Measurements from ENCODE around the gene IKZF4.
"Not testable (repeated sequence)": the region's sequence is repeated elsewhere in the genome, so short reads cannot be mapped to it uniquely, and the experiment has no call there.

IKZF4 gene

GRCh38 chr12:56020423-56021184, at the start of gene IKZF4:
Gene IKZF4 (plus strand): TSS chr12:56021043. CDS start chr12:56021494, 451 bp downstream.
- peak within 1 kb of the TSS; percentile 0 to 53 for H3K27ac ChIP-seq (ENCODE audit: low read depth in 2 of 2, low read length in 2 of 2)
- H3K36me3 ChIP-seq (ENCODE audit: control insufficient read depth in 2 of 2, insufficient read depth in 2 of 2, low read length in 2 of 2), result peaks cover 0 to 5% of the 10 kb centered on the region in 2 donors
- no peaks in the 10 kb centered on the region for H3K9me3 ChIP-seq (ENCODE audit: control insufficient read depth in 2 of 2, low read length in 2 of 2)
- H3K27me3 ChIP-seq (ENCODE audit: control insufficient read depth in 2 of 2, insufficient read depth in 2 of 2, low read length in 2 of 2), result no peaks in the 10 kb centered on the region
- H3K4me3 ChIP-seq (ENCODE audit: low read length in 2 of 2), result peak within 1 kb of the TSS; percentile 5 to 51
- peak within 1 kb of the TSS in 1 of 2 donors; percentile 10 for H3K9ac ChIP-seq (ENCODE audit: low read depth in 1 of 2, low read length in 2 of 2)
- H3K4me1 ChIP-seq (ENCODE audit: control insufficient read depth in 2 of 2, insufficient read depth in 2 of 2, low read length in 2 of 2), result no peaks in the 10 kb centered on the region

GRCh38 chr12:55972042-55972441, 48.8 kb upstream of the IKZF4 start:
- Histone ChIP-seq H3K9ac (ENCODE audit: low read depth in 1 of 2, low read length in 2 of 2) (peak overlapping the region in 1 of 2 donors; percentile 95), H3K4me1 (ENCODE audit: control insufficient read depth in 2 of 2, insufficient read depth in 2 of 2, low read length in 2 of 2) (peaks cover 27 to 38% of the 10 kb centered on the region in 2 donors), H3K36me3 (ENCODE audit: control insufficient read depth in 2 of 2, insufficient read depth in 2 of 2, low read length in 2 of 2) (no peaks in the 10 kb centered on the region), H3K27me3 (ENCODE audit: control insufficient read depth in 2 of 2, insufficient read depth in 2 of 2, low read length in 2 of 2) (no peaks in the 10 kb centered on the region), H3K9me3 (ENCODE audit: control insufficient read depth in 2 of 2, low read length in 2 of 2) (no peaks in the 10 kb centered on the region), H3K4me3 (ENCODE audit: low read length in 2 of 2) (no peak overlapping the region), H3K27ac (ENCODE audit: low read depth in 2 of 2, low read length in 2 of 2) (peak overlapping the region in 1 of 2 donors; percentile 97)

- peaks cover 25 to 38% of the 10 kb centered on the region in 2 donors for H3K4me1 ChIP-seq (ENCODE audit: control insufficient read depth in 2 of 2, insufficient read depth in 2 of 2, low read length in 2 of 2)
- H3K4me3 ChIP-seq (ENCODE audit: low read length in 2 of 2), result peak overlapping the region; percentile 78 to 88
- no peaks in the 10 kb centered on the region for H3K27me3 ChIP-seq (ENCODE audit: control insufficient read depth in 2 of 2, insufficient read depth in 2 of 2, low read length in 2 of 2)
- no peaks in the 10 kb centered on the region for H3K36me3 ChIP-seq (ENCODE audit: control insufficient read depth in 2 of 2, insufficient read depth in 2 of 2, low read length in 2 of 2)
- no peaks in the 10 kb centered on the region for H3K9me3 ChIP-seq (ENCODE audit: control insufficient read depth in 2 of 2, low read length in 2 of 2)
- H3K27ac ChIP-seq (ENCODE audit: low read depth in 2 of 2, low read length in 2 of 2), result peak overlapping the region; percentile 94 to 97
- peak overlapping the region; percentile 78 to 95 for H3K9ac ChIP-seq (ENCODE audit: low read depth in 1 of 2, low read length in 2 of 2)
Measured at GRCh38 chr12:55972456-55972855, 48.4 kb upstream of the IKZF4 start.

- H3K4me1 ChIP-seq (ENCODE audit: control insufficient read depth in 2 of 2, insufficient read depth in 2 of 2, low read length in 2 of 2), result peaks cover 25 to 38% of the 10 kb centered on the region in 2 donors
- peak overlapping the region; percentile 78 to 88 for H3K4me3 ChIP-seq (ENCODE audit: low read length in 2 of 2)
- no peaks in the 10 kb centered on the region for H3K36me3 ChIP-seq (ENCODE audit: control insufficient read depth in 2 of 2, insufficient read depth in 2 of 2, low read length in 2 of 2)
- no peaks in the 10 kb centered on the region for H3K27me3 ChIP-seq (ENCODE audit: control insufficient read depth in 2 of 2, insufficient read depth in 2 of 2, low read length in 2 of 2)
- peak overlapping the region; percentile 94 to 97 for H3K27ac ChIP-seq (ENCODE audit: low read depth in 2 of 2, low read length in 2 of 2)
- peak overlapping the region; percentile 78 to 95 for H3K9ac ChIP-seq (ENCODE audit: low read depth in 1 of 2, low read length in 2 of 2)
- no peaks in the 10 kb centered on the region for H3K9me3 ChIP-seq (ENCODE audit: control insufficient read depth in 2 of 2, low read length in 2 of 2)
Measured at GRCh38 chr12:55972911-55973598, 47.8 kb upstream of the IKZF4 start.

GRCh38 chr12:55973599-55974307, 47.1 kb upstream of the IKZF4 start, which contains the start of gene RAB5B:
Gene RAB5B (plus strand): TSS chr12:55974078. CDS start chr12:55986961, 12,883 bp downstream.
- peak within 1 kb of the TSS; percentile 95 to 97 for H3K27ac ChIP-seq (ENCODE audit: low read depth in 2 of 2, low read length in 2 of 2)
- peak within 1 kb of the TSS; percentile 96 to 100 for H3K9ac ChIP-seq (ENCODE audit: low read depth in 1 of 2, low read length in 2 of 2)
- no peaks in the 10 kb centered on the region for H3K9me3 ChIP-seq (ENCODE audit: control insufficient read depth in 2 of 2, low read length in 2 of 2)
- no peaks in the 10 kb centered on the region for H3K36me3 ChIP-seq (ENCODE audit: control insufficient read depth in 2 of 2, insufficient read depth in 2 of 2, low read length in 2 of 2)
- peak within 1 kb of the TSS; percentile 88 to 99 for H3K4me3 ChIP-seq (ENCODE audit: low read length in 2 of 2)
- H3K4me1 ChIP-seq (ENCODE audit: control insufficient read depth in 2 of 2, insufficient read depth in 2 of 2, low read length in 2 of 2), result peaks cover 25 to 38% of the 10 kb centered on the region in 2 donors
- no peaks in the 10 kb centered on the region for H3K27me3 ChIP-seq (ENCODE audit: control insufficient read depth in 2 of 2, insufficient read depth in 2 of 2, low read length in 2 of 2)

- peaks cover 0 to 3% of the 10 kb centered on the region in 2 donors for H3K36me3 ChIP-seq (ENCODE audit: control insufficient read depth in 2 of 2, insufficient read depth in 2 of 2, low read length in 2 of 2)
- peak overlapping the region; percentile 96 to 100 for H3K9ac ChIP-seq (ENCODE audit: low read depth in 1 of 2, low read length in 2 of 2)
- peaks cover 25 to 38% of the 10 kb centered on the region in 2 donors for H3K4me1 ChIP-seq (ENCODE audit: control insufficient read depth in 2 of 2, insufficient read depth in 2 of 2, low read length in 2 of 2)
- H3K9me3 ChIP-seq (ENCODE audit: control insufficient read depth in 2 of 2, low read length in 2 of 2), result no peaks in the 10 kb centered on the region
- H3K27me3 ChIP-seq (ENCODE audit: control insufficient read depth in 2 of 2, insufficient read depth in 2 of 2, low read length in 2 of 2), result no peaks in the 10 kb centered on the region
- H3K27ac ChIP-seq (ENCODE audit: low read depth in 2 of 2, low read length in 2 of 2), result peak overlapping the region; percentile 95 to 96
- peak overlapping the region; percentile 86 to 99 for H3K4me3 ChIP-seq (ENCODE audit: low read length in 2 of 2)
Measured at GRCh38 chr12:55974308-55974730, 46.5 kb upstream of the IKZF4 start.

- peaks cover 3 to 8% of the 10 kb centered on the region in 2 donors for H3K36me3 ChIP-seq (ENCODE audit: control insufficient read depth in 2 of 2, insufficient read depth in 2 of 2, low read length in 2 of 2)
- no peaks in the 10 kb centered on the region for H3K27me3 ChIP-seq (ENCODE audit: control insufficient read depth in 2 of 2, insufficient read depth in 2 of 2, low read length in 2 of 2)
- peaks cover 18 to 29% of the 10 kb centered on the region in 2 donors for H3K4me1 ChIP-seq (ENCODE audit: control insufficient read depth in 2 of 2, insufficient read depth in 2 of 2, low read length in 2 of 2)
- H3K27ac ChIP-seq (ENCODE audit: low read depth in 2 of 2, low read length in 2 of 2), result no peak overlapping the region
- H3K4me3 ChIP-seq (ENCODE audit: low read length in 2 of 2), result no peak overlapping the region
- H3K9ac ChIP-seq (ENCODE audit: low read depth in 1 of 2, low read length in 2 of 2), result no peak overlapping the region
- H3K9me3 ChIP-seq (ENCODE audit: control insufficient read depth in 2 of 2, low read length in 2 of 2), result no peaks in the 10 kb centered on the region
Measured at GRCh38 chr12:55978393-55978792, 42.5 kb upstream of the IKZF4 start.

- Histone ChIP-seq H3K9me3 (ENCODE audit: control insufficient read depth in 2 of 2, low read length in 2 of 2) (no peaks in the 10 kb centered on the region), H3K9ac (ENCODE audit: low read depth in 1 of 2, low read length in 2 of 2) (no peak overlapping the region), H3K36me3 (ENCODE audit: control insufficient read depth in 2 of 2, insufficient read depth in 2 of 2, low read length in 2 of 2) (peaks cover 5 to 8% of the 10 kb centered on the region in 2 donors), H3K27me3 (ENCODE audit: control insufficient read depth in 2 of 2, insufficient read depth in 2 of 2, low read length in 2 of 2) (no peaks in the 10 kb centered on the region), H3K27ac (ENCODE audit: low read depth in 2 of 2, low read length in 2 of 2) (no peak overlapping the region), H3K4me1 (ENCODE audit: control insufficient read depth in 2 of 2, insufficient read depth in 2 of 2, low read length in 2 of 2) (peaks cover 18 to 29% of the 10 kb centered on the region in 2 donors), H3K4me3 (ENCODE audit: low read length in 2 of 2) (no peak overlapping the region)
Measured at GRCh38 chr12:55979069-55979468, 41.8 kb upstream of the IKZF4 start.

GRCh38 chr12:55981882-55982281, 39.0 kb upstream of the IKZF4 start:
- not testable (repeated sequence) for H3K27ac ChIP-seq (ENCODE audit: low read depth in 2 of 2, low read length in 2 of 2); H3K9ac ChIP-seq (ENCODE audit: low read depth in 1 of 2, low read length in 2 of 2); H3K4me3 ChIP-seq (ENCODE audit: low read length in 2 of 2); H3K27me3 ChIP-seq (ENCODE audit: control insufficient read depth in 2 of 2, insufficient read depth in 2 of 2, low read length in 2 of 2); H3K9me3 ChIP-seq (ENCODE audit: control insufficient read depth in 2 of 2, low read length in 2 of 2)
- Histone ChIP-seq H3K36me3 (ENCODE audit: control insufficient read depth in 2 of 2, insufficient read depth in 2 of 2, low read length in 2 of 2) (peaks cover 8 to 20% of the 10 kb centered on the region in 2 donors), H3K4me1 (ENCODE audit: control insufficient read depth in 2 of 2, insufficient read depth in 2 of 2, low read length in 2 of 2) (peaks cover 7 to 12% of the 10 kb centered on the region in 2 donors)

All from mucosa of rectum (tissue), 2 donors.